Lung (tissue), 12 donors: Measurements from ENCODE around the gene CFAP410. TPM values are rescaled to one million over a fixed set of nuclear protein-coding genes. Genes with fewer than 3 reads are reported as not detected.

Source experiments
- ATAC-seq: fragments of 200-7000 bp; cut with Tn5 transposase; one replicate; pipeline ENCODE4 v1.9.1; 2020; ENCODE audit warnings: moderate number of reproducible peaks; ENCODE audit not compliant: insufficient read depth, low FRiP score
- DNase-seq, 3 donors: peaks; one replicate each; pipeline ENCODE4 v3.0.0-alpha.2; 2013 to 2017
- H3K27ac ChIP-seq, 2 donors: one replicate each; pipeline ENCODE4 v1.5.1; 2013; ENCODE audit warnings: mild to moderate bottlenecking in 2 of 2, moderate library complexity in 2 of 2, control low read depth in 1 of 2, inconsistent platforms in 1 of 2, low read depth in 1 of 2, low read length in 1 of 2
- H3K27me3 ChIP-seq, 3 donors: one replicate each; pipeline ENCODE4 v1.5.1; 2013; ENCODE audit warnings: low read length in 2 of 3; ENCODE audit not compliant: control insufficient read depth in 3 of 3, insufficient read depth in 3 of 3
- H3K36me3 ChIP-seq, 4 donors: one replicate each; pipeline ENCODE4 v1.5.1; 2013; ENCODE audit warnings: low read length in 4 of 4, mild to moderate bottlenecking in 1 of 4, moderate library complexity in 1 of 4; ENCODE audit not compliant: control insufficient read depth in 4 of 4, insufficient read depth in 4 of 4
- H3K4me1 ChIP-seq, 5 donors: one replicate each; pipeline ENCODE4 v1.5.1; 2013; ENCODE audit warnings: low read length in 5 of 5, mild to moderate bottlenecking in 2 of 5, moderate library complexity in 1 of 5; ENCODE audit not compliant: control insufficient read depth in 5 of 5, insufficient read depth in 5 of 5
- H3K4me3 ChIP-seq: one replicate; pipeline ENCODE4 v1.5.1; 2013; ENCODE audit warnings: mild to moderate bottlenecking, control low read depth, moderate library complexity
- H3K9ac ChIP-seq, 2 donors: one replicate each; pipeline ENCODE4 v1.5.1; 2013; ENCODE audit warnings: low read length in 2 of 2, control low read depth in 1 of 2; ENCODE audit not compliant: insufficient read depth in 1 of 2
- H3K9me3 ChIP-seq, 4 donors: one replicate each; pipeline ENCODE4 v1.5.1; 2013; ENCODE audit warnings: low read length in 3 of 4, mild to moderate bottlenecking in 1 of 4, moderate library complexity in 1 of 4; ENCODE audit not compliant: control insufficient read depth in 4 of 4, insufficient read depth in 3 of 4
- CTCF ChIP-seq: IDR thresholded peaks from 2 replicates; pipeline ENCODE4 v1.5.1; 2012; ENCODE audit warnings: mild to moderate bottlenecking; ENCODE audit errors: control extremely low read depth, extremely low read depth
- WGBS, 2 donors: extraction: QIAGEN DNeasy Blood & Tissue Kit; methylation state at CpG; one replicate each; pipeline ENCODE4 v1.1.7; 2013; 5-methylcytosine and 5-hydroxymethylcytosine counted together
- polyA plus RNA-seq, 2 donors: library from polyadenylated mRNA; stranded (reverse); fragments of 200-250 nt; gene quantifications; one replicate each; pipeline ENCODE4 v1.2.1, GENCODE V29; 2013
- total RNA-seq, 2 donors: library from RNA; depleted of rRNA in 1 of 2; stranded (reverse); fragments of >200 nt in 1 of 2; gene quantifications; one replicate each; pipeline ENCODE4 v1.2.1, GENCODE V29; 2014 to 2021
- donor health status: control.
- donor health status: control.
- donor health status: Bipolar disorder and iron deficiency.
- donor health status: healthy.
- donor health status: DM: yes; HTN: yes; CAD: no.

Gene CFAP410
- total and polyA plus RNA-seq, 4 donors = 24.3 to 72.7 (median 39.5) TPM

- peaks cover 0 to 9% (median 4%) of the 10 kb centered on the region in 5 donors for H3K4me1 ChIP-seq
- ATAC-seq (no peak), DNase-seq (no peak)
Measured at GRCh38 chr21:44357064-44357837, 18.1 kb upstream of the CFAP410 start.

GRCh38 chr21:44356636-44357035 lies 17.4 kb upstream of the CFAP410 start:
- TF ChIP-seq CTCF = no peak
- peaks cover 0 to 9% (median 4%) of the 10 kb centered on the region in 5 donors for H3K4me1 ChIP-seq
- ATAC-seq = no peak
- peaks cover 0 to 4% (median 0%) of the 10 kb centered on the region in 4 donors for H3K9me3 ChIP-seq
- H3K27me3 ChIP-seq = peaks cover 4 to 18% (median 5%) of the 10 kb centered on the region in 3 donors
- H3K9ac ChIP-seq = no peak overlapping the region
- no peak for DNase-seq
- WGBS, 2 donors = 79 to 83% methylated on average over 6 of the region's 6 CpGs
- no peak overlapping the region for H3K4me3 ChIP-seq
- H3K27ac ChIP-seq = no peak overlapping the region
- H3K36me3 ChIP-seq = no peaks in the 10 kb centered on the region

More at GRCh38 chr21:44357064-44357837, 18.1 kb upstream of the CFAP410 start:
- TF ChIP-seq CTCF = no peak
- H3K27me3 ChIP-seq = peaks cover 3 to 13% (median 4%) of the 10 kb centered on the region in 3 donors
- H3K27ac ChIP-seq = no peak overlapping the region
- H3K9ac ChIP-seq = no peak overlapping the region
- no peak overlapping the region for H3K4me3 ChIP-seq
- 89 to 93% methylated on average over 21 of the region's 21 CpGs for WGBS, 2 donors
- peaks cover 0 to 4% (median 0%) of the 10 kb centered on the region in 4 donors for H3K9me3 ChIP-seq
- no peaks in the 10 kb centered on the region for H3K36me3 ChIP-seq

GRCh38 chr21:44356160-44356559 lies 17.0 kb upstream of the CFAP410 start:
- DNase-seq = no peak
- WGBS, 2 donors = 91 to 95% methylated on average over 11 of the region's 11 CpGs

More at GRCh38 chr21:44356160-44356559, 17.0 kb upstream of the CFAP410 start:
- peaks cover 0 to 9% (median 4%) of the 10 kb centered on the region in 5 donors for H3K4me1 ChIP-seq
- H3K36me3 ChIP-seq = no peaks in the 10 kb centered on the region
- H3K27me3 ChIP-seq = peaks cover 4 to 23% (median 10%) of the 10 kb centered on the region in 3 donors
- H3K9ac ChIP-seq = no peak overlapping the region
- no peak overlapping the region for H3K27ac ChIP-seq
- no peak overlapping the region for H3K4me3 ChIP-seq
- H3K9me3 ChIP-seq = peaks cover 0 to 4% (median 0%) of the 10 kb centered on the region in 4 donors
- no peak for TF ChIP-seq CTCF
- no peak for ATAC-seq
